Smooth muscle cell (in vitro differentiated cells): ENCODE results near the gene PRKAR2B. TPM values are rescaled to one million over a fixed set of nuclear protein-coding genes. Genes with fewer than 3 reads are reported as not detected.

Experiments used
- DNase-seq: peaks from one replicate; lab custom pipeline; 2025; ENCODE audit not compliant: unreplicated experiment; lab: John Stamatoyannopoulos, UW
- H2AFZ ChIP-seq: fragments of 200-600 bp; sonication (generic); 2 replicates; pipeline ENCODE4 v1.6.0; 2016; ENCODE audit warnings: antibody characterized with exemption, low read depth, mild to moderate bottlenecking
- H3F3A ChIP-seq: fragments of 200-600 bp; sonication (generic); 2 replicates; pipeline ENCODE4 v1.6.0; 2017; ENCODE audit warnings: antibody characterized with exemption, low read depth
- H3K27ac ChIP-seq: fragments of 200-600 bp; sonication (generic); 2 replicates; pipeline ENCODE4 v1.5.1; 2016; ENCODE audit warnings: low read depth, mild to moderate bottlenecking
- H3K27me3 ChIP-seq: fragments of 200-600 bp; sonication (generic); 2 replicates; pipeline ENCODE4 v1.6.1; 2016; ENCODE audit warnings: low read depth, mild to moderate bottlenecking
- H3K36me3 ChIP-seq: fragments of 200-600 bp; sonication (generic); 2 replicates; pipeline ENCODE4 v1.5.1; 2016; ENCODE audit warnings: low read depth
- H3K4me1 ChIP-seq: fragments of 200-600 bp; sonication (generic); 2 replicates; pipeline ENCODE4 v1.5.1; 2016; ENCODE audit warnings: low read depth
- H3K4me2 ChIP-seq: fragments of 200-600 bp; sonication (generic); 2 replicates; pipeline ENCODE4 v1.6.0; 2016; ENCODE audit warnings: mild to moderate bottlenecking
- H3K4me3 ChIP-seq: fragments of 200-600 bp; sonication (generic); 2 replicates; pipeline ENCODE4 v1.5.1; 2016; ENCODE audit warnings: mild to moderate bottlenecking
- H3K79me2 ChIP-seq: fragments of 200-600 bp; sonication (generic); 2 replicates; pipeline ENCODE4 v1.6.0; 2016; ENCODE audit warnings: low read depth, mild to moderate bottlenecking
- H3K9ac ChIP-seq: fragments of 200-600 bp; sonication (generic); 2 replicates; pipeline ENCODE4 v1.6.0; 2016; ENCODE audit warnings: low read depth
- H3K9me3 ChIP-seq: fragments of 200-600 bp; sonication (generic); replicated peaks from 2 replicates; pipeline ENCODE4 v1.5.1; 2016; ENCODE audit warnings: low read depth
- H4K20me1 ChIP-seq: fragments of 200-600 bp; sonication (generic); 2 replicates; pipeline ENCODE4 v1.6.0; 2016; ENCODE audit warnings: low read depth
- CTCF ChIP-seq: fragments of 200-600 bp; sonication (generic); IDR thresholded peaks from 2 replicates; pipeline ENCODE4 v1.5.1; 2017; ENCODE audit warnings: borderline replicate concordance, mild to moderate bottlenecking, antibody characterized with exemption; ENCODE audit not compliant: insufficient read depth, poor library complexity, severe bottlenecking
- WGBS: methylation state at CpG from one replicate; pipeline ENCODE4 v1.1.7; 2016; ENCODE audit warnings: low lambda C conversion rate; 5-methylcytosine and 5-hydroxymethylcytosine counted together
- polyA plus RNA-seq: library from polyadenylated mRNA; unstranded; fragments of >200 nt; fragmentation: Nextera tagmentation; extraction: Ambion mirVana; gene quantifications from 2 replicates; pipeline ENCODE4 v1.2.1, GENCODE V29; 2016
- total RNA-seq: library from RNA; depleted of rRNA; stranded (reverse); fragments of >200 nt; gene quantifications from 2 replicates; pipeline ENCODE4 v1.2.3, GENCODE V29; 2014

Gene PRKAR2B
- total and polyA plus RNA-seq, 2 experiments from 2014 or later = 3.4 to 3.5 TPM

GRCh38 chr7:107025449-107026103 lies 18.9 kb upstream of the PRKAR2B start:
- Histone ChIP-seq H3K9ac (no peak overlapping the region), H3K4me2 (no peak overlapping the region), H4K20me1 (no peaks in the 10 kb centered on the region), H3K9me3 (no peaks in the 10 kb centered on the region), H3K36me3 (no peaks in the 10 kb centered on the region), H3K27me3 (no peaks in the 10 kb centered on the region), H2AFZ (no peak overlapping the region), H3F3A (no peaks in the 10 kb centered on the region), H3K4me3 (no peak overlapping the region), H3K79me2 (no peaks in the 10 kb centered on the region), H3K27ac (no peak overlapping the region), H3K4me1 (no peaks in the 10 kb centered on the region)
- DNase-seq = no peak
- WGBS = 95% methylated on average over 2 of the region's 2 CpGs
- no peak for TF ChIP-seq CTCF

- 90% methylated on average over 5 of the region's 5 CpGs for WGBS
- no peak for TF ChIP-seq CTCF
Measured at GRCh38 chr7:107026166-107026565, 18.3 kb upstream of the PRKAR2B start.

GRCh38 chr7:107027208-107027607 lies 17.3 kb upstream of the PRKAR2B start:
- no peak overlapping the region for H3K4me2 ChIP-seq
- H3K9ac ChIP-seq = no peak overlapping the region
- no peak for DNase-seq
- H3K36me3 ChIP-seq = no peaks in the 10 kb centered on the region
- H3K27me3 ChIP-seq = no peaks in the 10 kb centered on the region
- H2AFZ ChIP-seq = no peak overlapping the region
- no peaks in the 10 kb centered on the region for H3F3A ChIP-seq
- TF ChIP-seq CTCF = no peak
- H4K20me1 ChIP-seq = no peaks in the 10 kb centered on the region
- no peaks in the 10 kb centered on the region for H3K79me2 ChIP-seq
- no peak overlapping the region for H3K4me3 ChIP-seq
- WGBS = 97% methylated on average over 2 of the region's 2 CpGs
- no peaks in the 10 kb centered on the region for H3K9me3 ChIP-seq
- H3K27ac ChIP-seq = no peak overlapping the region
- no peaks in the 10 kb centered on the region for H3K4me1 ChIP-seq

More at GRCh38 chr7:107026166-107026565, 18.3 kb upstream of the PRKAR2B start:
- no peaks in the 10 kb centered on the region for H3K27me3 ChIP-seq
- no peak overlapping the region for H3K4me2 ChIP-seq
- no peaks in the 10 kb centered on the region for H3K9me3 ChIP-seq
- no peaks in the 10 kb centered on the region for H3K4me1 ChIP-seq
- H3K9ac ChIP-seq = no peak overlapping the region
- DNase-seq = no peak
- H3K4me3 ChIP-seq = no peak overlapping the region
- H4K20me1 ChIP-seq = no peaks in the 10 kb centered on the region
- H3K79me2 ChIP-seq = no peaks in the 10 kb centered on the region
- H3F3A ChIP-seq = no peaks in the 10 kb centered on the region
- H3K27ac ChIP-seq = no peak overlapping the region
- no peak overlapping the region for H2AFZ ChIP-seq
- H3K36me3 ChIP-seq = no peaks in the 10 kb centered on the region
